H1 (cell line): ENCODE data around the gene ZFR. TPM values are rescaled to one million over a fixed set of nuclear protein-coding genes. Genes with fewer than 3 reads are reported as not detected.

Experiments
- CTCF ChIA-PET: fragments of 300-600 bp; sonication (Branson Sonifier 250); formaldehyde crosslinking; loops from one replicate; lab custom pipeline; 2021; ENCODE audit not compliant: partially characterized antibody; lab: Charles Lee
- POLR2A ChIA-PET: fragments of 300-600 bp; sonication (Branson Sonifier 250); formaldehyde crosslinking; loops from one replicate; lab custom pipeline; 2021; ENCODE audit warnings: inconsistent platforms; ENCODE audit not compliant: partially characterized antibody; lab: Charles Lee
- DNase-seq, 2 experiments: peaks; one replicate each; pipeline versions ENCODE4 v3.0.0 to v3.0.0-alpha.2; 2010 to 2022; ENCODE audit warnings: low spot score in 2 of 2, low read depth in 1 of 2, mixed read lengths in 1 of 2
- FAIRE-seq: peaks from 2 replicates; lab custom pipeline; 2011; peaks lifted over from hg19 to GRCh38; lab: Jason Lieb, UNC
- H2AFZ ChIP-seq: 2 replicates; pipeline ENCODE4 v1.8.1; 2012; ENCODE audit warnings: low read length, inconsistent platforms
- H2AK5ac ChIP-seq: 2 replicates; pipeline ENCODE4 v1.6.1; 2013; ENCODE audit warnings: low read depth, low read length
- H2BK120ac ChIP-seq: replicated peaks from 2 replicates; pipeline ENCODE3; 2013; ENCODE audit warnings: low read depth, low read length, inconsistent platforms
- H2BK12ac ChIP-seq: 2 replicates; pipeline ENCODE4 v1.6.1; 2013; ENCODE audit warnings: low read depth, low read length
- H2BK15ac ChIP-seq: 2 replicates; pipeline ENCODE4 v1.6.1; 2013; ENCODE audit warnings: low read length
- H2BK20ac ChIP-seq: 2 replicates; pipeline ENCODE4 v1.6.1; 2013; ENCODE audit warnings: low read length
- H2BK5ac ChIP-seq: 2 replicates; pipeline ENCODE4 v1.6.1; 2013; ENCODE audit warnings: low read depth, low read length
- H3K14ac ChIP-seq: 2 replicates; pipeline ENCODE4 v1.6.1; 2013; ENCODE audit warnings: inconsistent platforms; ENCODE audit not compliant: insufficient read length
- H3K18ac ChIP-seq: 2 replicates; pipeline ENCODE4 v1.6.1; 2013; ENCODE audit warnings: low read length; ENCODE audit errors: extremely low read depth
- H3K23ac ChIP-seq: 2 replicates; pipeline ENCODE4 v1.6.1; 2013; ENCODE audit warnings: inconsistent platforms; ENCODE audit not compliant: insufficient read length
- H3K23me2 ChIP-seq: 2 replicates; pipeline ENCODE4 v1.6.1; 2013; ENCODE audit warnings: low read depth, low read length
- H3K27ac ChIP-seq: 2 replicates; pipeline ENCODE4 v1.6.1; 2011; ENCODE audit warnings: low read depth, low read length, inconsistent platforms
- H3K27me3 ChIP-seq, 4 experiments: replicated peaks in 1 of 4; 1 replicate in 1 of 4; 2 replicates in 3 of 4; pipeline versions ENCODE4 v1.6.1 to v1.8.1; 2011 to 2013; ENCODE audit warnings: low read length in 3 of 4, mild to moderate bottlenecking in 3 of 4, inconsistent platforms in 2 of 4, mixed read lengths in 2 of 4, moderate library complexity in 1 of 4; ENCODE audit not compliant: control insufficient read depth in 3 of 4, insufficient read depth in 3 of 4; ENCODE audit errors: extremely low read depth in 1 of 4
- H3K36me3 ChIP-seq, 4 experiments: 2 replicates each; pipeline versions ENCODE4 v1.6.1 to v1.8.1; 2011 to 2013; ENCODE audit warnings: mild to moderate bottlenecking in 4 of 4, low read length in 3 of 4, moderate library complexity in 2 of 4, control low read depth in 1 of 4, inconsistent platforms in 1 of 4; ENCODE audit not compliant: insufficient read depth in 4 of 4, control insufficient read depth in 2 of 4
- H3K4ac ChIP-seq: replicated peaks from 2 replicates; pipeline ENCODE3; 2013; ENCODE audit warnings: low read length, low read depth, mixed read lengths, inconsistent platforms; ENCODE audit not compliant: insufficient read length
- H3K4me1 ChIP-seq, 4 experiments: replicated peaks in 1 of 4; 1 replicate in 1 of 4; 2 replicates in 3 of 4; pipeline versions ENCODE4 v1.6.1 to v1.8.1; 2011 to 2013; ENCODE audit warnings: low read length in 3 of 4, inconsistent platforms in 2 of 4, mixed read lengths in 1 of 4; ENCODE audit not compliant: insufficient read depth in 4 of 4, control insufficient read depth in 3 of 4
- H3K4me2 ChIP-seq, 2 experiments: 2 replicates each; pipeline versions ENCODE4 v1.6.1 to v1.8.1; 2011 to 2013; ENCODE audit warnings: low read depth in 2 of 2, low read length in 2 of 2, control low read depth in 1 of 2, inconsistent platforms in 1 of 2, mild to moderate bottlenecking in 1 of 2; ENCODE audit not compliant: insufficient read depth in 1 of 2
- H3K4me3 ChIP-seq, 4 experiments: fragments of 200-600, 300-600 bp in 1 of 4; sonication (generic), shearing (Covaris generic), sonication (Bioruptor Twin) in 1 of 4; 2 replicates each; pipeline versions ENCODE4 v1.5.1 to v1.8.1; 2011 to 2016; ENCODE audit warnings: low read length in 4 of 4, low read depth in 3 of 4, control low read depth in 2 of 4, inconsistent platforms in 2 of 4, mild to moderate bottlenecking in 2 of 4, mixed read lengths in 1 of 4, moderate library complexity in 1 of 4; ENCODE audit not compliant: insufficient read depth in 2 of 4; ENCODE audit errors: extremely low read depth in 1 of 4
- H3K56ac ChIP-seq: replicated peaks from 2 replicates; pipeline ENCODE3; 2013; ENCODE audit warnings: low read depth, mild to moderate bottlenecking, mixed read lengths, low read length, inconsistent platforms; ENCODE audit not compliant: insufficient read length
- H3K79me1 ChIP-seq: 2 replicates; pipeline ENCODE4 v1.6.1; 2013; ENCODE audit warnings: low read depth, low read length, control low read depth
- H3K79me2 ChIP-seq, 2 experiments: 2 replicates each; pipeline versions ENCODE4 v1.6.1 to v1.8.1; 2012 to 2013; ENCODE audit warnings: low read length in 2 of 2, mild to moderate bottlenecking in 2 of 2, inconsistent platforms in 1 of 2; ENCODE audit not compliant: insufficient read depth in 2 of 2, control insufficient read depth in 1 of 2
- H3K9ac ChIP-seq, 4 experiments: replicated peaks in 1 of 4; 1 replicate in 1 of 4; 2 replicates in 3 of 4; pipeline versions ENCODE4 v1.6.1 to v1.8.1; 2011 to 2013; ENCODE audit warnings: low read depth in 3 of 4, low read length in 3 of 4, control low read depth in 2 of 4, mild to moderate bottlenecking in 2 of 4, moderate library complexity in 2 of 4, inconsistent platforms in 1 of 4; ENCODE audit errors: extremely low read depth in 1 of 4
- H3K9me3 ChIP-seq, 2 experiments: 2 replicates each; pipeline versions ENCODE4 v1.6.1 to v1.8.1; 2012 to 2013; ENCODE audit warnings: mild to moderate bottlenecking in 2 of 2, moderate library complexity in 2 of 2, control low read depth in 1 of 2, inconsistent platforms in 1 of 2, low read depth in 1 of 2, low read length in 1 of 2, mixed read lengths in 1 of 2; ENCODE audit not compliant: insufficient read depth in 2 of 2
- H4K20me1 ChIP-seq, 2 experiments: replicated peaks in 1 of 2; 2 replicates each; pipeline versions ENCODE3 to v1.8.1; 2011 to 2013; ENCODE audit warnings: inconsistent platforms in 2 of 2, low read length in 2 of 2, mild to moderate bottlenecking in 1 of 2; ENCODE audit not compliant: insufficient read depth in 2 of 2, control insufficient read depth in 1 of 2
- H4K5ac ChIP-seq: 2 replicates; pipeline ENCODE4 v1.6.1; 2013; ENCODE audit warnings: low read length, low read depth, mixed read lengths, inconsistent platforms; ENCODE audit not compliant: insufficient read length
- H4K8ac ChIP-seq: 2 replicates; pipeline ENCODE4 v1.8.0; 2013; ENCODE audit warnings: mild to moderate bottlenecking, moderate library complexity, low read length, inconsistent platforms; ENCODE audit not compliant: insufficient read depth; ENCODE audit errors: extremely low read depth
- H4K91ac ChIP-seq: replicated peaks from 2 replicates; pipeline ENCODE3; 2013; ENCODE audit warnings: low read length, mixed read lengths, inconsistent platforms; ENCODE audit not compliant: insufficient read length
- GABPA ChIP-seq: IDR thresholded peaks from 2 replicates; pipeline ENCODE4 v1.6.1; 2011; ENCODE audit warnings: mild to moderate bottlenecking, low read length, moderate library complexity, borderline replicate concordance; ENCODE audit not compliant: insufficient read depth
- RXRA ChIP-seq: IDR thresholded peaks from 2 replicates; pipeline ENCODE4 v1.6.1; 2011; ENCODE audit warnings: low read depth, mild to moderate bottlenecking, low read length, moderate library complexity; ENCODE audit not compliant: insufficient read depth
- WGBS, 2 experiments: shearing (Covaris generic) in 1 of 2; methylation state at CpG; one replicate each; pipeline versions ENCODE4 v1.1.6 to v1.1.7; 2013 to 2015; ENCODE audit warnings: low lambda C conversion rate in 2 of 2, mixed read lengths in 2 of 2, inconsistent platforms in 1 of 2, low coverage in 1 of 2, missing lambda C conversion rate in 1 of 2; ENCODE audit not compliant: insufficient replicate concordance in 2 of 2, insufficient coverage in 1 of 2, insufficient read length in 1 of 2; ENCODE audit errors: extremely low coverage in 1 of 2, missing lambda C conversion rate in 1 of 2; 5-methylcytosine and 5-hydroxymethylcytosine counted together
- polyA plus RNA-seq, 7 experiments: library from polyadenylated mRNA; depleted of rRNA in 3 of 7; stranded (reverse) in 5 of 7; unstranded in 2 of 7; fragments of >200 nt in 5 of 7; fragments of 200-250 nt in 2 of 7; gene quantifications; 1 replicate in 5 of 7; 2 replicates in 1 of 7; 4 replicates in 1 of 7; pipeline versions ENCODE4 v1.2.1 to v1.2.3, GENCODE V29; 2011 to 2013; ENCODE audit warnings: missing spikeins in 2 of 7, mixed read lengths in 2 of 7
- total RNA-seq: library from RNA; stranded (reverse); fragmentation: NEBNext Ultra II Directional; extraction: Animal tissue kit (Norgen Biotek cat#: 25700); gene quantifications from 2 replicates; pipeline ENCODE4 v1.2.1, GENCODE V29; 2021

Gene ZFR
- total and polyA plus RNA-seq, 2 of the 8 experiments (the other 6 are each of a cell fraction or from before 2014, with no cell fraction given), result 68.8 to 92.7 TPM

- H4K20me1 ChIP-seq, result no peaks in the 10 kb centered on the region
- no peaks in the 10 kb centered on the region for H3K36me3 ChIP-seq
- no peak overlapping the region for H3K56ac ChIP-seq
- 0 out of 8 replicates have a peak overlapping the region, but pooled peaks of 1 of the 4 experiments have one; percentile 3 for H3K4me3 ChIP-seq
- H2BK20ac ChIP-seq, result 0 out of 2 replicates have a peak overlapping the region, but pooled peaks have one; percentile 21
- H3K4me1 ChIP-seq, result peaks cover 2 to 11% (median 9%) of the 10 kb centered on the region in 4 experiments; a peak in 6 of 7 replicates
- H2AK5ac ChIP-seq, result no peak overlapping the region
- H2BK5ac ChIP-seq, result no peak overlapping the region
- H2BK120ac ChIP-seq, result no peak overlapping the region
- no peak for DNase-seq
- H3K27me3 ChIP-seq, result no peaks in the 10 kb centered on the region
- H3K18ac ChIP-seq, result 0 out of 2 replicates have a peak overlapping the region, but pooled peaks have one; percentile 13
- CTCF ChIA-PET, result interaction anchor here (0.8 to 3.5 kb wide), 9 partner anchors 8 to 442 kb away, joined by 3 to 39 read pairs (median 4); no protein-coding TSS in a partner anchor
- no peak overlapping the region for H3K23ac ChIP-seq
- no peak overlapping the region for H3K4ac ChIP-seq
- H2AFZ ChIP-seq, result peak overlapping the region; percentile 9; the same call in 1 of the 2 replicates
- TF ChIP-seq GABPA (no peak), RXRA (0 out of 2 replicates have a peak, but pooled peaks have one; percentile 47)
- TF ChIP-seq, all 59 proteins: peak for 1
- H3K27ac ChIP-seq, result no peak overlapping the region
- peak overlapping the region in 1 of 2 experiments; percentile 38; a peak in 1 of 4 replicates for H3K4me2 ChIP-seq
- no peak overlapping the region for H2BK15ac ChIP-seq
- 0 out of 2 replicates have a peak overlapping the region, but pooled peaks have one; percentile 62 for H4K8ac ChIP-seq
- H2BK12ac ChIP-seq, result peak overlapping the region; percentile 71; the same call in 1 of the 2 replicates
- no peaks in the 10 kb centered on the region for H3K23me2 ChIP-seq
- no peak overlapping the region for H4K91ac ChIP-seq
- FAIRE-seq, result no peak
- no peak overlapping the region for H3K9ac ChIP-seq
- no peak overlapping the region for H3K14ac ChIP-seq
- no peak overlapping the region for H4K5ac ChIP-seq
- POLR2A ChIA-PET, result interaction anchor here (1.3 kb wide), 1 partner anchor 34 kb away, joined by 4 read pairs; no protein-coding TSS in a partner anchor
- 70% methylated on average over 9 of the region's 9 CpGs; no CpG with 5 or more reads in 1 of the 2 experiments for WGBS, 2 experiments
- H3K79me2 ChIP-seq, result no peaks in the 10 kb centered on the region
- H3K9me3 ChIP-seq, result no peaks in the 10 kb centered on the region
- H3K79me1 ChIP-seq, result no peaks in the 10 kb centered on the region
Measured at GRCh38 chr5:32474209-32474854, 29.8 kb upstream of the ZFR start.
